Stimulated activated CD4-positive, alpha-beta T cell treated with anti-CD3 and anti-CD28 coated beads, Interleukin-15, amount 100 ng/mL, for 24 hours (primary cell): Measurements from ENCODE around the gene SGTA.
"Not testable (repeated sequence)": the region's sequence is repeated elsewhere in the genome, so short reads cannot be mapped to it uniquely, and the experiment has no call there.

ENCODE experiments used
- DNase-seq: peaks from one replicate; pipeline ENCODE4 v3.0.0-alpha.2; 2020

Gene SGTA

DNA sequence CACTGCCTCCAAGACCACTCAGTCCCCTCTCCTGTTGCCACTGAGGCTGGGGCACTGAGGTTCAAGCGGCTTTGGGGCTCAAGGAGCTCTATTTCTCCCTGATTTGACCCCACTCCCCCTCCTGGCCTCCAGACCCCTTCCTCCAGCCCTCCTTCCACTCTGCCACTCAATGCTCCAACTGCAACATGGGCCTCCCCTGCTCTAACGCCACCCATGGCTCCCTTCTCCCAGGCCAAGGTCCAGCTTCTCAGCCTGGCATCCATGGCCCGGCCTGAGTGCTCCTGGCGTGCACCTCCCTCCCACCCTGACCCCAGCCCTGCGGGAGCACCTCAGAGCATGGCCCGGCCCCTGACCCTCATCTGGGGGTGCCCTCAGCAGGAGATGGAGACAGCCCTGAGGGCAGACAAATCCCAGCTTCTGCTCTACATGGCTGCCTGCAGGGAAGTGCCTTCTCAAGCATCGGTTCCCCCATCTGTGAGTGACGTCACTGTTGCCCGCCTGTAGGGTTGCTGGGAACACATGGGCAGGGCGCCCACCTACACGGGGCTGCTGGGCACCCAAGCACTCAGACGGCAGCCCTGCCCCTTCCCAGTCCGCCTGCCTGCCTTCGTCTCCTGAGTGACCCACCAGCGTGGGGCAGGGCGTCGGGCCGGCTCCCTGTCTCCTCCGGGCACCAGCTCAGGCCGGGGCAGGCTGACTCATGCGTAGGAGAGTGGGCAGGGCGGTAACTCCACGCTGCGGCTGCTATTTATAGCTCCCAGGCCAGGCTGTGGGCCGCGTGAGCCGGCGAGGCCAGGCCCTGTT lies 60.3 kb downstream of the SGTA start:
- DNase-seq, result no peak

DNA sequence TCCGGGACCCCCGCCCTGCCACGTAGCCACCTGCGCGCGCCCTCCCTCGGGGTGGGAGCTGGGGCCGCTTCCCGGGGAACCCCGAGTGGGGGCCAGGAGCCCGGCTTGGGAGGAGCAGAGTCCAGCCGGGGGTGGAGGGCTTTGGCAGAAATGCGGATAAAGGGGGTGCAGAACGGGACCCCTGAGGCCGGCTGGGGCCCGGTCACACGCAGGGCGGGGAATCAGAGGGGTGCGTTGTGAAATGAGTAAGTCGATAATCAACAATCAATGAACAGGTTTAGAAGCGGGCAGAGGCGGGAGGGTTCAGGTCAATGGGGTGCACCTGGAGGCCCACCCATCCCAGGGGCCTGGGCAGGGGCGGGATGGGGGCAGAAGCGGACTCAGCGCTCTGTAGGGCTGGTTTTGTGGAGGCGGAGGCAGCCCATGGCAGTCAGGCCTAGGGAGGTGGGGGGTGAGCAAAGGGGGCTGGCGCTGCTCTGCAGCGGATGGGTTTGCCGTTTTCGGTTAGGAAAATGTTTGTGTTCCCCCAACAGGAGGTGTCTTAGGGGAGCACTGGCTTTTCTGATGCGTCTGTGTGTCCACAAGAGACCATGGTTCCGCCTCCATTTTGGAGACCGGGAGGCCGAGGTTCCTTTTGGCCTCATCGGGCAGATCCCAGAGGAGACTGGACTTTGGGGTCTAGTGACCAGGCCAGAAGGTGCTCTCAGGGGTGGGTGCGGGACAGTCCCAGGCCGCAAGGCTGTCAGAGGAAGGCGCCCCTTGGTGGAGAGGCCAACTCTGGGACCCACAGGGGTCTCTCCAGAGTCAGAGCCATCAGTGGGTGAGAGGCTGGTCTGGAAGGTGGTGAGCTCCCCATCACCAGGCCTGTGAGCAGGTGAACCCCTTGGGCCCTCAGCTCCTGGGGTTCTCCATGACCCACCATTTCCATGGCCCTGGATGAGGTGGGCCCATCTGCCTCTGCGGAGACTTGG lies 61.2 kb downstream of the SGTA start:
- DNase-seq, result no peak

DNA sequence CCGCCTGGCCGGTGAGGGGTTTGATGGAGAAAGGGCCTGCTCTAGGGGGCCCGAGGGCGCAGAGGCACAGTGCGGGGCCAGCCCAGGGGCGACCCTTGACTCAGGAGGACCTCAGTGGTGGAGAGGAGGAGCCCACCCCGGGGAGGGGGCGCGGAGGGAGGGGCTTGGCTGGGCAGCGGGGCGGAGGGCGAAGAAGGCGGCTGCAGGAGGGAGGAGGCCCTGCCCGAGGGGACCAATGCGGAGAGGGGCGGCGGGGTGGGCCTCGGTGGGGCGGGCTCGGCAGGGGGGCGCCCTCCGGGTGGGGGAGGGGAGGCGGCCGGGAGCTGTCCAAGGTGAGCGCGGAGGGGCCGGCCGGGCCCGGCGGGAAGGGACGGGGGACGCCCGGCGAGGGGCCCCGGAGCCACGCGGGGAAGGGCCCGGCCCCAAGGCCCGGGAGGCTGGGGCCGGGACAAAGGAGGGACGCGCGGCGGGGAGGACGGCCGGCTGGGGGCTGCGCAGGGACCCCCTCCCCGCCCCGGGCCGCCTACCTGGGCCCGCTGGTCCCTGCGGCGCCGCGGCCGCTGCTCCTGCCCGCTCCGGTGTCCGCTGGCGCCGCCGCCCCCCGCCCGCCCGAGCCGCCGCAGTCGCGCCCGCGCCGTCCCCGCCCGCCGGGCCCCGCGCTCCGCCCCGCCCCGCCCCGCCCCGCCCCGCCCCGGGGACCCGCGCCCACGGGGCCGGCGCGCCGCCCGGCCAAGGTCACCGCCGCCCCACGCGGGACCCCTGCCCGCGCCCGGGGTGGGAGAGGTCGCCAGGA lies 62.1 kb downstream of the SGTA start, which contains the start of gene DIRAS1:
Gene DIRAS1 (minus strand): TSS at position 596 of the 793 bp plus-strand sequence. CDS start 3,566 bp downstream, outside the sequence.
- no peak for DNase-seq

DNA sequence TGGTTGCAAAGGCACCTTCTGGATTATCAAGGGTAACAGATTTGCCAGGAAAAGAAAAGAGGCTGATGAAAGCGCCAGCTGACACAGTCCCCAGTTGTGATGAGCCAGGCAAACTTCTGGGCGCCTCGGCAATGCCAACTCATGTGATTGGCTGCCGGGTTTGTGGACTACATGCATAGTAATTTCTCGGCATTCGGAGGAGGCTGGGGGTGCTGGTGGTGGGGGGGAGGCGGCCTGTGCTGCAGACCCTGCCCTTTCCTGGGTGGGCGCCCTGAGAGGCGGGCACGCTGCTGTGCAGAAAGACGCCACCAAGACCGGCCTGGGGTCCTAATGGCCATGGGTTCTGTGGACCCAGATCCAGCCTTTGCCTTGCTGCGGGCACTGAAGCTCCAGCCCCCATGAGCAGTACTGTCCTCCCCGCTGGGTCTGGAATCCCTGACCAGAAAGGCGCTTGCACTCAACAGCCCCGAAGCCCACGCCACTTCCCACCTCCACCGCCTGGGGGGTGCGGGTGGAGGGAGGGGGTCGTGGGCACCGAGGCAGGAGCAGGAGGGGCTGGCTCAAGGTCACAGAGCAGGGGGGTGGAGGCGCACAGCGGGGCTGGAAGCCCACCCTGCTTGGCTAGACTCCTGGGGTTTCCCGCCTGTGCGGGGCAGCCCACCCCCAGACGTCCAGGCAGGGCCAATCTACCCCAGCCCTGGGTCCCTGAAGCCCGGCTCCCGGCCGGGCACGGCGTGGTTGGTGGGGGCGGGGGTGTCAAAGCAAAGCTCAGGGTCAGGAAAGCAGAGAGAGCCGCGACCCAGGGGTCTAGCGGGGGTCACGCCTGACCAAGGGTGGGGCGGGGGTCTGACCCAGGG lies 62.9 kb downstream of the SGTA start:
- DNase-seq, result no peak

DNA sequence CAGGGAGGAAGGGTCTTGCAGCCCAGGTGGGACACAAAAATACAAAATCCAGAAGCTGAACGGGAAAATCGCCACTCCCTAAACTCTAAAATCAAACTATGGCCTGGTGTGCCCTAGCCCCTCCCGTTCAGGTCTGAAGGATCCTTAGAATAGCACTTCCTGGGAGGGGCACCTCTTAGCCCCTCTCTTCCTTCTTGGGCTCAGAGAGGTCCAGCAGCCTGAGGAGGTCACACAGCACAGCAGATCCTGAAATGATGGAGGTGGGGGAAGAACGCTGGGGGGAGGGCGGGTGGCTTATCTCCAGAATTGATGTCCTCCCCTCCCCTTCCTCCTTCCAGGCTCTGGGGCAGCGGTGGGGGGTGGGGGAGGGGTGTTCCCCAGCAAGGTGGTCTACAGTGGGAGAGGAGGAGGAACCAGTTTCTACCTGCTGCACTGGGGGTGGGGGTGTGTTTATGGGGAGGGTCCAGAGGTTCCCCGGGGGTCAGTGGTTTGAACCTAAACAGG lies 63.8 kb downstream of the SGTA start:
- no peak for DNase-seq

DNA sequence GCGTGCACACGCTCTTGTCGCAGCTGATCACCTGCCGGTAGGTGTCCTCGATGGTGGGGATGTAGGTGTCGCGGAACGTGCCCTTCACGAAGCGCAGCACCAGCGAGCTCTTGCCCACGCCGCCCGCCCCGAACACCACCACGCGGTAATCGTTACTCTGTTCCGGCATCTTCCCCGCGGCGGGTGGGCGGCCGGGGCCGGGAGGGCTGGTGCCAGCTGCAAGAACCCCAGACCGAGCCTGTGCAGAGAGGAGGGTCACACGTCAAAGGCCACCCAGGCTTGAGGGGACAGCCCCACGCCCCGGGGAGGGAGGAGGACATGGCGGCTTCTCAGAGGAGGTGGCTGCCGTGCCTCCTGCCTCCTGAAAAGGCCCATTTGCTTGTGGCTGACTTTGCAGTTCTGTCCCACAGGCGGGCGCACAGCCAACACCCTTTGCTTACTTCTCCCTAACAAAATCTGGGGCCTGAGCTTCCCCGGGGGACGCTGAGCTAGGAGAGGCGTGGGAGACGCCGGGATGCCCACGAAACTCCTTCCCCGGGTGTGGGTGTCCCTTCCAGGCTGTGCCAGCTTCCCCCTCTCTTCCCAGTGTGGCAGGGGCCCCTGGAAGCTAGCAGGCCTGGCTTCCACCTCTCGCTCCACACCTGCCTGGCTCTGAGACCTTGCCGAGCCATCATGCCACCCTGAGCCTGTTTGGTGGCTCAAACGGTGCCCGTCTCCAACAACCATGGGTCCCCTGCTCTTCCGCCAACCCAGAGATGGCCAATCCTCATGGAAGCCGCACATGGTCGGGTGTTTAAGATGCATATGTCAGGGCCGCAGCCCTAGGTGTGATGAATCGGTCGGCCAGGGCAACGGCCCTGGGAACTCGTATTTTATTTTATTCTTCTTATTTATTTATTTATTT lies 65.2 kb downstream of the SGTA start:
- DNase-seq, result no peak

DNA sequence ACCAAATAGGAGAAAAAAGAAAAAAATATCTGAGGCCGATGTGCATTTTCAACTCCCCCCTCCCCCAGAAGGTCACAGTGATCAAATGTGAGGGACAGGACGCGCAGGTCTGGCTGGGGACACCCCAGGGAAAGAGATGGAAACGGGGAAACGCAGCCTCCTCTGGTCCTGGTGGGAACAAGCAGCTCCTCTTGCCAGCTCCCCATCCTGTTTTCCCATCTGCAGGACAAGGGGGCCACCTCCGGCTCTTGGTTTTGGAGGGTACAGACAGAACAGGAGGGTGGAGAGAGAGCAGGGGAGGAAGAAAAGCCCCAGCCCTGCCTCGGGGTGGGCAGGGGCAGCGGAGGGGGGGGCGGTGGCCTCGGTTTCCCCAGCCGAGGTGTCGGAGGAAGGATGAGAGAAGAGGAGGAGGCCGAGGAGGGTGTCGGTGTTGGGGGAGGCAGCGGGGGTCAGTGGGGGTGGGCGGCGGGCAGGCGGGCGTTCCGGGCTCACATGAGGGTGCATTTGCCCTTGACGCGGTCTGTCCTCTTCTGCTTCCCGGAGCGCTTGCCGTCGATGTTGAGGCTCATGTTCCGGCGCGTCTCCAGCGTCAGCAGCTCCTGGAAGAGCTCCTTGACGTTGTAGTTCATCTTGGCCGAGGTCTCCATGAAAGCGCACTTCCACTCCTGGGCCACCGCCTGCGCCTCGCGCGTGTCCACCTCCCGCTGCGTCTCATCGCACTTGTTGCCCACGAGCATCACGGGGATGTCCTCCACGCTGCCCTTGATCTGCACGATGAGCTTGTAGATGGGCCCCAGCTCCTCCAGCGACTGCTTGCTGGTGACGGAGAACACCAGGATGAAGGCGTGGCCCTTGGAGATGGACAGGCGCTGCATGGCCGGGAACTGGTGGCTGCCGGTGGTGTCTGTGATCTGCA lies 66.1 kb downstream of the SGTA start:
- DNase-seq, result no peak

DNA sequence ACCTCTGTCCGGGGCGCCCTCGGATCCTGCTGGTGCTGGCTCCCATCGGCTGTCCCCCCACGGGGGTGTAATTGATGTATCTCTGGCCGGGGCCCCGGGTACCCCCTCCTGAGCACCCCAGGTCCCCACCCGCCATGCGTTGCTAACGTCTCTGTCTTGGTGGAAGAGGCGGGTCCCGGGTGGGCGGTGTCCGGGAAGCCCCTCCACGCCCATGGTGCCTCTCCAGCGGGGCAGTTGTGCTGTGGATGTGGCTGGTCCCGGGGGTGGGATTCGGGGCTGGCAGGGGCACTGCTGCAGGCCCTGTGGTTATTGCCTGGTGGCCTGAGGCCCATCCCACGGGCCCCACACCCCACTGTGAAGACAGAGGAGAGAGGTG lies 66.8 kb downstream of the SGTA start:
- no peak for DNase-seq

DNA sequence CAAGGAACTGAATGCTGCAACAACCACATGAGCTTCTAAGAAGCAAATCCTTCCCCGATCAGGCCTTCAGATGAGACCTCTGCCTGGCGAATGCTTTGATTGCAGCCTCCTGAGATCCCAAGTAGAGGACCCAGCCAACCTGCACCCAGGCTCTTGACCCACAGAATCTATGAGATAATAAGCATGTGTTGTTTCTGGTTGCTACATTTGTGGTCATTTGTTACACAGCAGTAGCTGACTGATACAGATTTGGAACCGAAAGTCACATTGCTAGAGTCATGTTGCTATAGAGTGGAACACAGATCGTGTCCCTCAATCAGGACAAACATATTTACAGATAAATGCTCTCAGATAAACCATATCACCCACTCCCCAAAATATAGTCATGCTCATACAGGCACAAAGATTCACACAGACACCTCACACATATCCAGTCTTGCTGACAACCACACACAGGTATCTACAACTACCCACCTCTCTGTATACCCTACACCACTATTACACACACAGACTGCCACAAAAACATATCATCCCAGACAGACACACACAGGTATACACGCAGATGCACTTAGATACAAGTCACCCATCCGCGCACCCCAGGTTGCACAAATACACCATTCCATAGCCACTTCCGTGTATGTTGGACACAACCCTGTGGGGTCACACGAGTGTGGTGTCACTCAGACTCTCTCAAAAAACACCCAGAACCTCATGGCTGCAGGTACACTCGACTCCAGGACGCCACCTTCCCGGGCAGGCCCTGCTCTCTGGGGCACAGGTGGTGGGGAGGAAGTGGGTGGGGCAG lies 67.4 kb downstream of the SGTA start:
- DNase-seq, result no peak

DNA sequence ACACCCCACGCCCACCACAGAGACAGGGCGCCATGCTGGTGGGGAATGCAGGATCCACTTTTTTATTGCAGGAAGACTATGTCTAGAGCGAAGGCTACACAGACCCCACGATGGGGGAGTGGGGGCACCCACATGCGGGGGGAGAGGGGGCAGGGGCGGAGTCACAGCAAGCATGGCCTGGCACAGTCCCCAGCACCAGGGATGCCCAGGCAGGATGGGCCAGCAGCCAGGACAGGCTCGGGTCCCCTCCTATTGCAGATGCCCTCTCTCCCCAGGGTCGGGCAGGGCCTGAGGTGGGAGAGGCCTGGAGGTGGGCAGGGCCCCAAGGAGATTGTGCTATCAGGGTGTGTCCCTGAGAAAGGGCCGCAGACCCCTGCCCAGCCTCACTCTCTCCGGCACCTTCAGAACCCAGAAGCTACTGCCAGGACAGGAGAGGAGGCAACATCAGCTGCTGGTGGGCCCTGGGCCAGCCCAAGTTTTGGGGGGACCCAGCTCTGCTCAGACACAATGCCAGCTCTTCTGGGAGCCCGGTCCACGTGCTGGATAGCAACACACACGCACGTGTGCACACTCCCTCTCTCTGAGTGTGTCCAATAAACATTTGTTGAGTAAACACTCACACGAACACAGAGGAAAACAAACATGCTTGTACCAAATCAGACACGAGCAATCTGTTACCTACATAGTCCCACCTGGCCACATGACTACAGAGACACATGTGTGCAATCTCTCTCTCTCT lies 68.4 kb downstream of the SGTA start:
- DNase-seq, result no peak

DNA sequence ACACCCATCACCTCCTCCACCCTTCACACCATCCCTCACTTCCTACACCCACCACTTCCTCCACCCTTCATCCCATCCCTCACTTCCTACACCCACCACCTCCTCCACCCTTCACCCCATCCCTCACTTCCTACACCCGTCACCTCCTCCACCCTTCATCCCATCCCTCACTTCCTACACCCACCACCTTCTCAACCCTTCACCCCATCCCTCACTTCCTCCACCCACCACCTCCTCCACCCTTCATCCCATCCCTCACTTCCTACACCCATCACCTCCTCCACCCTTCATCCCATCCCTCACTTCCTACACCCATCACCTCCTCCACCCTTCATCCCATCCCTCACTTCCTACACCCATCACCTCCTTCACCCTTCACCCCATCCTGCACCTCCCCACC lies 69.0 kb downstream of the SGTA start:
- DNase-seq, result not testable (repeated sequence)

DNA sequence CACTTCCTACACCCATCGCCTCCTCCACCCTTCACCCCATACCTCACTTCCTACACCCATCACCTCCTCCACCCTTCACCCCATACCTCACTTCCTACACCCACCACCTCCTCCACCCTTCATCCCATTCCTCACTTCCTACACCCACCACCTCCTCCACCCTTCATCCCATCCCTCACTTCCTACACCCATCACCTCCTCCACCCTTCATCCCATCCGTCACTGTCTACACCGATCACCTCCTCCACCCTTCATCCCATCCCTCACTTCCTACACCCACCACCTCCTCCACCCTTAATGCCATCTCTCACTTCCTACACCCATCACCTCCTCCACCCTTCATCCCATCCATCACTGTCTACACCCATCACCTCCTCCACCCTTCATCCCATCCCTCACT lies 69.9 kb downstream of the SGTA start:
- not testable (repeated sequence) for DNase-seq

DNA sequence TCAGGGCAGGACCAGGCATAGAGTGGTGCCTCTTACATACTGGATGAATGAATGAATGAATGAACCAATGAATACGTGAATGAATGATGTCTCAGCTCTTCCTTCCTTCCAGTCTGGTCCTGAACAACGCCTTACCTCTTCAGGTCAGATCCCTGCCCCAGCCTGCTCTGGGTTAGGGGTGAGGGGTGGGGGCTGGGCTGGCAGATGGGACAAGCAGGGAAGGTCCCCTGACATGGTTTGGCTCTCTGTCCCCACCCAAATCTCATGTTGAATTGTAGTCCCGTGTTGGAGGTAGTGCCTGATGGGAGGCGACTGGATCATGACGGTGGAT lies 71.2 kb downstream of the SGTA start:
- DNase-seq, result no peak

DNA sequence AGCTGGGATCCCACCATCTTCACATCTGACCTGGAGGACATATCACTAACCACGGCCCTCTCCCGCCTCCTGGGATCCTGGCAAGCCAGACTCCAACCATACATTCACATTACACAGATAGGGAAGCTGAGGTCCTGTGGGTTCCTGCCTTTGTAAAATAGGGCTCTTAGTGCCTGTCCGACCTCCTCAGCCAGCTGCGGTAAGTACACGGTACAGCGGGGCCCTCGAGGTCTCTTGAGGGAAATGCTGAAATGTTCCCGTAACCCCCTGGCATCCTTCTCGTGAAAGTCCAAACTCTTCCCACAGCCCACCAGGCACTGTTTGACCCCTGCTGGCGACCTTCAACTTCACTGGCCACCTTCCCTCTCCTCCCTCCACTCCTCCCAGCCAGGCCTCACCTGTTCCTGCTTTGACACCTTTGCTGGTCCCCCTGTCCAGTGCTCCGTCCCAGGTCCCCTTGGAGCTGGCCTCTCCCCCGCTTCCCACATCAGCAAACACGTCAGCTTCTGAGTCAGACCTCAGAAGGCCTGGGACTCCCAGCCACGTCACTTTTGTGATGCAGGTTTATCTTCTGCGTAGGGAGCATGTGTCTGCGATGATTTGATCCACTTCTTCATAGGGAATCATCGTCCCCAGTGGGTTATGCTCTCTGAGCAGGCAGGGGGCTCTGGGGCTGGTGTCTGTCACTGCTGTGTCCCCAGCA lies 71.8 kb downstream of the SGTA start:
- DNase-seq, result no peak

DNA sequence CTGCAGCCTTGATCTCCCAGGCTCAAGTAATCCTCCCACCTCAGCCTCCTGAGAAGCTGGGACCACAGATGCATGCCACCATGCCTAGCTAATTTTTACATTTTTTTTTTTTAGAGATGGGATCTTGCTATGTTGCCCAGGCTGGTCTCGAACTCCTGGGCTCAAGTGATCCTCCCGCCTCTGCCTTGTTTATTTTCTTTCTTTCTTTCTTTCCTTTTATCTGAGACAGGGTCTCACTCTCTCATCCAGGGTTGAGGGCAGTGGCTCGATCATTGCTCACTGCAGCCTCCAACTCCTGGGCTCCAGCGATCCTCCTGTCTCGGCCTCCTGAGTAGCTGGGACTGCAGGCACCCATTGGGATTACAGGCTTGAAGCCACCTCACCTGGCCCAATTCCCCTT lies 76.8 kb downstream of the SGTA start:
- no peak for DNase-seq
